HG02623 (cell line): ENCODE measurements around the gene JAK2.
"Not testable (repeated sequence)": the region's sequence is repeated elsewhere in the genome, so short reads cannot be mapped to it uniquely, and the experiment has no call there.

Experiments
- ATAC-seq: cut with Tn5 transposase; IDR thresholded peaks from one replicate; pipeline ENCODE4 v1.9.1; 2021; ENCODE audit warnings: moderate library complexity; ENCODE audit not compliant: unreplicated experiment

Gene JAK2

DNA sequence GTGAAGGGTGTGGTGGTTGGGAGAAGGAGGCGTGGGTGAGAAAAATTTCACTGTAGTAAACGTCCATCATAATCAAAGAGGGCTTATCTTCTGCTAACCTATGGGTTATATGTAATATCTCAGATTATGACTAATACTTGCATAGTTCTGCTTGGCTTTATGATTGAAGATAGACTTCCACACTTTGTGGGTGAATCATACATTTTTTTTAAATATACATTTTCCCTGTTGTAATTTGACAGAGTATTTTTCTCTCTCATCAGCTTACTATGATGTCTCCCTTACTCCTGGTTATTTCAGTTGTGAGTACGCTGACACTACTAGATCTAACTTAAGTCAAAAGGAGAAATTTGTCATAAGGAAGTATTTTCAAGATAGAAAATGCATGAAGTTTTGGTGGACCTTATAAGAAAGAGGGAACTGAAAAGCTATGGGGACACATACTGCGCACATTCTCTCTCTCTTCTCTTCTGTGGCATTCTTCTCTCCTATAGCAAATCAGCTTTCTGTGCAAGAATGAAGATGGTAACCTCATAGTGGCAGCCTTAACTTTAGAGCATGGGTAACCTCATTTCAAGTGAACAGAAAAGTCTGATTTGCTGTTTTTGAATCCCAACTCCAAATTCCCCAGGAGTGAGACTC lies 4.9 kb upstream of the JAK2 start:
- ATAC-seq: no peak

DNA sequence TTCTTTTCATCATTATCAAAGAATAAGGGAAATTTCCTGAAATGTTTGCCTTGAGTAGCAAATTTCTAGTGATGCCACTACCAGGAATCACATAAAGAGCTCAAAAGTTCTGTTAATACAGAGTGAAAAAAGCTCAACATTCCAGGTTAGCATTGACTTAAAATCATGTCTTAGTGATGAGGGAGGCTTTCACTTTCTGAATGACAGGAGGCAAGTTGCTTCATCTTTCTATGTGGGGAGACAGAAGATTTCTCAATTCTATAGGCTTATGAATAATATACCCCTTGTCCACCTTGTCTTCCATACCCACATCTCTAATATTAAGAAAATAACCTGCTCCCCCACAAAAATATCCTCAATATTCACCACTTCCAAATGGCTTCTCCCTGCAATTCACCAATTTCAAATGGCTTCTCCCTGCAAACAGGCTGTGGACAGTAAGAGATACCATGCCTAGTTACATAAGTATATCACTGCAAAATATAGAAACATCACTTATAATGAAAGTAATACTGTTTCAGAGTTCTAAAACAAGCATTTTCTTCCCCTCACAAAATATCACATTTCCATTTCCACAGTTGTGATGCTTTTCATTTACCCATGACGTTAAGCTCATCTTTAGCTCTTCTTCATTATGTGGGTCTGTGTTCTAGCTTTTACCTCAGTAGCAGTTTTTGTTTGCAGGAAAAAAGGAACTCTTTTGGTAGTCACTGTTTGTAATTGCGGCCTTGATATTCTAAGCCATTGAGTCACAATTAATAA lies 2.2 kb upstream of the JAK2 start:
- no peak for ATAC-seq

GRCh38 chr9:4983601-4984165 lies 1.4 kb upstream of the JAK2 start:
- ATAC-seq: no peak

DNA sequence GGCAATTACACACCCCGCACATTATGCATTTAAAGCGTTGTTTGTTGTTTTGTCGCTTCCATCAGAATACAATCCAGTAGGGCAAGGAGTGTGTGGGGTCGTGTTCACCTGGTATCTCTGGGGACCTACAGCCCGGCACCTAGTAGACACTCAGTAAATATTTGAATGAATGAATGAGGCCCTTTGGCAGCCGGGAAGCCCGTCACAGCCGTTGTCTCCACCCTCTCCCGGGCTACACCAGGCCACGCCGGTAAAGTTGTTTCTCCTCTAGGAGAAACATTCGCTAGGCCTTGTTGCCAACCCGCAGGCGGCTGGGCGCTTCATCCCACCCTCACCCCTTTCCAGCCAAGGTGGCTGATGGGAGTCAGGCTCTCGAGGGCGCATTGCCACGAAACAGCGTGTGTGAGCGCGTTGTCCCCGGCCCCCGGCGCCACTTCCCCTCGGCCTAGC lies 876 bp upstream of the JAK2 start:
- peak; percentile 7 for ATAC-seq

DNA sequence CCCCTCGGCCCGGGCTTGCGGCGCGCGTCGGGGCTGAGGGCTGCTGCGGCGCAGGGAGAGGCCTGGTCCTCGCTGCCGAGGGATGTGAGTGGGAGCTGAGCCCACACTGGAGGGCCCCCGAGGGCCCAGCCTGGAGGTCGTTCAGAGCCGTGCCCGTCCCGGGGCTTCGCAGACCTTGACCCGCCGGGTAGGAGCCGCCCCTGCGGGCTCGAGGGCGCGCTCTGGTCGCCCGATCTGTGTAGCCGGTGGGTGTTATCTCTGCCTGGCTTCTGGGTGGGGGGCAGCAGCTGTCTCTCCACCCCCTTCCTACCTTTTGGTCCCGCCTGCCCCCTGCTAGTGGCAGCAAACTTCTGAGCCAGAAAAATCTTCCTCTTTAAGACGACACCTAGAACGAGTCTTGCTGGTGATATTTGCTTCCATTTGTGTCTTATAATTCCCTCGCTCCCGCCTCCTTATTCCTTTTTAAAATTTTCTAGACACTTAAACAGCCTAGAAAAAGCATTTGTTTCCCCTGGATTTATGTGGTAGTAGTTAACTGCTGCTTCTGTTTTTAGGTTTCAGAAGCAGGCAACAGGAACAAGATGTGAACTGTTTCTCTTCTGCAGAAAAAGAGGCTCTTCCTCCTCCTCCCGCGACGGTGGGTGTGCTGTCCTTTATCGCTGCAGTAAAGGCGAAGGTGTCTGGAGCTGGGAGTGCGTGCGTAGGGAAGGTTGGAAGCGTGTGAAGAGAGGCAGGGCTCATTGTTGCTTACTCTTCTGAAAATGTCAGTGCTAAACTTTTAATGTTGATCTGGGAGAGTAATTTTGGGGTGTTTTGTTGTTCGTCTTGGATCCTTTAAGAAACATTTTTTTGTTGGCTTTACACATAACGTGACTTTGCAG lies 554 bp downstream of the JAK2 start:
- ATAC-seq: no peak

GRCh38 chr9:4986296-4986695 lies 1.2 kb downstream of the JAK2 start:
- ATAC-seq: no peak

- no peak for ATAC-seq
Measured at GRCh38 chr9:4986783-4987182, 1.7 kb downstream of the JAK2 start.

- no peak for ATAC-seq
Measured at GRCh38 chr9:4987961-4988421, 2.9 kb downstream of the JAK2 start.

DNA sequence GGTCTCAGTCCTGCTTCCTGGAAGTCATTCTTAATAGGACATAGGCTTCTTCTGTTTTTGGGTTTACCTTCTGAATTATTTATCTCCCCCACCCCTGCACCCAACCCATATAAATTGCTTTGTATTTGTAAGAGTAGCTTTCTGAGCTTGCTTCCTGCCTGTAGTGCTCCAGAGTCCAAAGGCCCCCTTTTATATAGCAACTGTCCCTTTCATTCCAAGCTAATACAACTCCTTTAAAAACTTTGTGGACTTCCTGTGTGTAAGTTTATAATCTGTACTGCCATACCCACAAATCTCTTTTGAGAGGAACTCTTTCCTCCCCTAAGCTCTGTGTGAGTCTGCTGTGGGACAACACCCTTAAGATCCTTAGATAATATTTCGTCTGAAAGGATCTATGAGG lies 7.8 kb downstream of the JAK2 start:
- no peak for ATAC-seq

GRCh38 chr9:4994166-4994890 lies 9.3 kb downstream of the JAK2 start:
- ATAC-seq: no peak

DNA sequence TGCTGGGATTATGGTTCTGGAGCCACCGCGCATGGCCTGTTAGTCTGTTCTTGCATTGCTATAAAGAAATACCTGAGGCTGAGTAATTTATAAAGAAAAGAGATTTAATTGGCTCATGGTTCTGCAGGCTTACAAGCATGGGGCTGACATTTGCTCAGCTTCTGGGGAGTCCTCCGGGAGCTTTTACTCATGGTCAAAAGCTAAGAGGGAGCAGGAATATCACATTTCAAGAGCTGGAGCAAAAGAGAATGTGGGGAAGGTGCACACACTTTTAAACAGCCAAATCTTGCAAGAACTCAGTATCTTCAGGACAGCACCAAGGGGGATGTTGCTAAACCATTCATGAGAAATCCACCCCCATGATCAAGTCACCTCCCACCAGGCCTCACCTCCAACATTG lies 12.1 kb downstream of the JAK2 start:
- ATAC-seq: no peak

- ATAC-seq: no peak
Measured at GRCh38 chr9:4997631-4998030, 12.6 kb downstream of the JAK2 start.

DNA sequence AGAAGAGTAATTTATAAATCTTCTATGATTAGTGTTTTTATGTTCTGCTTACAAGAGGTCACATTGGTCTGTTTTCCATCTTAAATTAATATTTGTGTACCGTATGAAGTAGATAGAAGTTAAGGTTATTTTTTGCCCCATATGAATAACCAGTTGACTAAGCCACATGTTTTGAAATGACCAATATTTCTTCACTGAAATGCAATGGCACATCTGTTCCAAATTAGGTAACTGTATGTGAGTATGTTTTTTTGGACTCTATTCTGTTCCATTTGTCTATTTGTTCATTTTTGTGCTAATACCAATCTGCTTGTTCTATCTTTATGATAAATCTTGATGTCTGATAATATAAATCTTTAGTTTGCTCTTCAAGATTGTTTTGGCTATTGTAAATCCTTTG lies 17.7 kb downstream of the JAK2 start:
- no peak for ATAC-seq

- ATAC-seq: no peak
Measured at GRCh38 chr9:5004481-5004880, 19.4 kb downstream of the JAK2 start.

GRCh38 chr9:5008202-5008601 lies 23.1 kb downstream of the JAK2 start:
- ATAC-seq: no peak

DNA sequence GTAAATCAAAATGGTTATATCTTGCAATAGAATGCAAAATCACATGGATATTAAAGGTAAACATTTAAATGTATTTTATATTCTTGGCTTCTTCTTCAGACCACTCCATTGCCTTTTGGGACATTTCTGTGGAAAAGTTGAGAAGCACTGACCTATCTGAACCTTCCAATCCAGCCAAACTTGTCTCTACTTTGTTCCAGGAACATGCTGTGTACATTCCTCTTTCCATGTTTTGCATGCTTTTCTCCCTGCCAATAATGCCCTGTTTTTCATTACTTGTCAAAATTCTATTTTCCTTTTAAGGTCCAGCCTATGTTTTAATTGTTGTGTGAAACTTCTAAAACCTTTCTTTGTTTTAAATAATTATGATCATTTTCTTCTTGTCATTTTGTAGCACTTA lies 28.3 kb downstream of the JAK2 start:
- ATAC-seq: no peak

DNA sequence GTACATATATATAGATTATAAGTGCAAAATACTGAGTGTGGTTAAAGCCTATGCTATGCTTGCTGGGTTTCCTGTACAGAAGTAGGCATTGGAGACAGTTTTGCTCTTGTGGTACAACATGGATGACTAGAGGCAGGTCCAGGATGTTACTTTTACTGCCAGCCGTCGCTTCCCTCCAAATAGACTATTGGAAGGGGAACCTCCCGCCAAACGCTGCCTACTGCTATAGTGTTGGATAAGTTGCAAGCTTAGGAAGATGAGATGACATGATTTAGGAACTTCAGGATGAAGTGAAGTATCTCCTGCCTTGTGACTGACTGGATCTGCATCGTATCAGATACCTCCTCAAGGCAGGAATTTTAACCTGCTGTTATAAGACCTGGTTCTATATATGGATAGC lies 30.9 kb downstream of the JAK2 start:
- ATAC-seq: no peak

- no peak for ATAC-seq
Measured at GRCh38 chr9:5025416-5025815, 40.3 kb downstream of the JAK2 start.

DNA sequence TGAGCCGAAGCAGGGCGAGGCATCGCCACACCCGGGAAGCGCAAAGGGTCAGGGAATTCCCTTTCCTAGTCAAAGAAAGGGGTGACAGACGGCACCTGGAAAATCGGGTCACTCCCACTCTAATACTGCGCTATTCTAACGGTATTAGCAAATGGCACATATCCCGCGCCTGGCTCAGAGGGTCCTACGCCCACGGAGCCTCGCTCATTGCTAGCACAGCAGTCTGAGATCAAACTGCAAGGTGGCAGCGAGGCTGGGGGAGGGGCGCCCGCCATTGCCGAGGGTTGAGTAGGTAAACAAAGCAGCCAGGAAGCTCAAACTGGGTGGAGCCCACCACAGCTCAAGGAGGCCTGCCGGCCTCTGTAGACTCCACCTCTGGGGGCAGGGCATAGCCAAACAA lies 46.9 kb downstream of the JAK2 start:
- not testable (repeated sequence) for ATAC-seq

- ATAC-seq: no peak
Measured at GRCh38 chr9:5040730-5041389, 55.8 kb downstream of the JAK2 start.
